ENCODE measurements around the gene IDE.

DNA sequence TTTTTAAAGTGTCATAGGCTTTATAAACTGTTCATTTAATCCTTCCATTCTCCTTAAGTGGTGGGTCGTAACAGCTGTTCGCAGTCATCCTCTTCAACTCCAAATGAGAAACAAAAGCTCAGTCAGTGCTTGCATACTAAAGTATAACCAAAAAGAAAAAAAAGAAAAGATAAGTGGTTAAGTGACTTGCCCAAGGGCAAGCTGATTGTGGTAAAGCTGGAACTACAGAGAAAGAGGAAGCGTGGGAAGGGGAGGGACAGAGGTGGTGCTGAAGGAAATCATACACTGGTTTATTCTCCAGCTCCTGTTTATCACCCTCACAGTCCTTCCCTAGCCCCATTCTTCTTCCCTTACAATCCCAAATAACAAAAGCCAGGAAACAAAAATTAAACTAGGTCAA is 29.6 kb downstream of the IDE start:
- TF ChIP-seq, protein P1, sequence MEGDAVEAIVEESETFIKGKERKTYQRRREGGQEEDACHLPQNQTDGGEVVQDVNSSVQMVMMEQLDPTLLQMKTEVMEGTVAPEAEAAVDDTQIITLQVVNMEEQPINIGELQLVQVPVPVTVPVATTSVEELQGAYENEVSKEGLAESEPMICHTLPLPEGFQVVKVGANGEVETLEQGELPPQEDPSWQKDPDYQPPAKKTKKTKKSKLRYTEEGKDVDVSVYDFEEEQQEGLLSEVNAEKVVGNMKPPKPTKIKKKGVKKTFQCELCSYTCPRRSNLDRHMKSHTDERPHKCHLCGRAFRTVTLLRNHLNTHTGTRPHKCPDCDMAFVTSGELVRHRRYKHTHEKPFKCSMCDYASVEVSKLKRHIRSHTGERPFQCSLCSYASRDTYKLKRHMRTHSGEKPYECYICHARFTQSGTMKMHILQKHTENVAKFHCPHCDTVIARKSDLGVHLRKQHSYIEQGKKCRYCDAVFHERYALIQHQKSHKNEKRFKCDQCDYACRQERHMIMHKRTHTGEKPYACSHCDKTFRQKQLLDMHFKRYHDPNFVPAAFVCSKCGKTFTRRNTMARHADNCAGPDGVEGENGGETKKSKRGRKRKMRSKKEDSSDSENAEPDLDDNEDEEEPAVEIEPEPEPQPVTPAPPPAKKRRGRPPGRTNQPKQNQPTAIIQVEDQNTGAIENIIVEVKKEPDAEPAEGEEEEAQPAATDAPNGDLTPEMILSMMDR (IDR thresholded peaks at IDR 0.05) = no peak
- TF ChIP-seq POLR2A (IDR thresholded peaks at IDR 0.05) = no peak
- TF ChIP-seq EP300 (IDR thresholded peaks at IDR 0.05) = no peak

Measured in tibial nerve (tissue), 4 donors.